ENCODE measurements around the gene ZNF497. TPM values are rescaled to one million over a fixed set of nuclear protein-coding genes. Genes with fewer than 3 reads are reported as not detected.
"Not testable (repeated sequence)": the region's sequence is repeated elsewhere in the genome, so short reads cannot be mapped to it uniquely, and the experiment has no call there.

The ZNF497 gene
- total RNA-seq, 4 donors from 2014 or later = 7.1 to 16.2 (median 8.1) TPM

DNA sequence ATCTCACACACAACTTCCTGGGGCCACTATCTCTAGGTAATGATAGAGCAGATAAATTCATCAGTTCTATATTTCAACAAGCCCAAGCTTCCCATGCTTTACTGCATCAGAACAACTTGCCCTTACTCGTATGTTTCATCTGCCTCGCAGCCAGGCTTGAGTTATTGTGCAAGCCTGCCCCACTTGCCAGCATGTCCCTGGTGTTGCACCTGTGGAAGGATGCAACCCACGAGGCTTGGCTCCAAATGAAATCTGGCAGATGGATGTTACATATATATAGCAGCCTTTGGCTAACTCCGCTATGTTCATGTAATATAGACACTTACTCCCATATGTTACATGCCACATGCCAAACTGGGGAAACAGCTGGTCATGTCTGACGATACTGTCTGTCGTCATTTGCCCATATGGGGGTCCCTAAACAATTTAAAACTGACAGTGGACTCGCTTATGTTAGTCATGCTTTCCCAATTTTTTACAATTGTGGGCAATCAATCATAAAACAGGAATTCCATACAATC, 51.1 kb downstream of the ZNF497 start:
- Histone ChIP-seq H3K27ac (no peak overlapping the region), H3K36me3 (peaks cover 31 to 39% of the 10 kb centered on the region in 2 donors), H3K4me1 (peaks cover 0 to 7% of the 10 kb centered on the region in 2 donors), H3K27me3 (no peaks in the 10 kb centered on the region), H3K4me3 (replicated peaks in 1 of 3) (no peak overlapping the region), H3K9me3 (no peaks in the 10 kb centered on the region)
- 91 to 94% methylated on average over 7 of the region's 7 CpGs for WGBS, 2 donors
- intact Hi-C loops (cut with DNase I) = no loop called here
- TF ChIP-seq, protein P1, sequence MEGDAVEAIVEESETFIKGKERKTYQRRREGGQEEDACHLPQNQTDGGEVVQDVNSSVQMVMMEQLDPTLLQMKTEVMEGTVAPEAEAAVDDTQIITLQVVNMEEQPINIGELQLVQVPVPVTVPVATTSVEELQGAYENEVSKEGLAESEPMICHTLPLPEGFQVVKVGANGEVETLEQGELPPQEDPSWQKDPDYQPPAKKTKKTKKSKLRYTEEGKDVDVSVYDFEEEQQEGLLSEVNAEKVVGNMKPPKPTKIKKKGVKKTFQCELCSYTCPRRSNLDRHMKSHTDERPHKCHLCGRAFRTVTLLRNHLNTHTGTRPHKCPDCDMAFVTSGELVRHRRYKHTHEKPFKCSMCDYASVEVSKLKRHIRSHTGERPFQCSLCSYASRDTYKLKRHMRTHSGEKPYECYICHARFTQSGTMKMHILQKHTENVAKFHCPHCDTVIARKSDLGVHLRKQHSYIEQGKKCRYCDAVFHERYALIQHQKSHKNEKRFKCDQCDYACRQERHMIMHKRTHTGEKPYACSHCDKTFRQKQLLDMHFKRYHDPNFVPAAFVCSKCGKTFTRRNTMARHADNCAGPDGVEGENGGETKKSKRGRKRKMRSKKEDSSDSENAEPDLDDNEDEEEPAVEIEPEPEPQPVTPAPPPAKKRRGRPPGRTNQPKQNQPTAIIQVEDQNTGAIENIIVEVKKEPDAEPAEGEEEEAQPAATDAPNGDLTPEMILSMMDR (IDR thresholded peaks at IDR 0.05) = no peak
- no peak for TF ChIP-seq POLR2A (IDR thresholded peaks at IDR 0.05)
- no peak for DNase-seq

DNA sequence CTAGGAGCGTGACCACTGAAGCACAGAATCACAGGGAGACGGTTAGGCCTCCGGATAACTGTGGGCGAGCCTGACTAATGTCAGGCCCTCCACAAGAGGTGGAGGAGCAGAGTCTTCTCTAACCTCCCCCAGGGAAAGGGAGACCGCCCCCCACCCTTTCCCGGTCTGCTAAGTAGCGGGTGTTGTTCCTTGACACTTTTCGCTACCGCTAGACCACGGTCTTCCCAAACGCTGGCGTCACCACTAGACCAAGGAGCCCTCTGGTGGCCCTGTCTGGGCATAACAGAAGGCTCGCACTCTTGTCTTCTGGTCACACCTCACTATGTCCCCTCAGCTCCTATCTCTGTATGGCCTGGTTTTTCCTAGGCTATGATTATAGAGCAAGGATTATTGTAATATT, 51.9 kb downstream of the ZNF497 start:
- H3K9me3 ChIP-seq; H3K27me3 ChIP-seq; H3K27ac ChIP-seq; intact Hi-C loops (cut with DNase I); H3K4me3 ChIP-seq (replicated peaks in 1 of 3): not testable (repeated sequence)
- H3K4me1 ChIP-seq = peaks cover 5 to 13% of the 10 kb centered on the region in 2 donors
- 37 to 43% methylated on average over 13 of the region's 13 CpGs for WGBS, 2 donors
- TF ChIP-seq, protein P1 (IDR thresholded peaks at IDR 0.05) = peak in 5 of 6 experiments; percentile 27 to 68 (median 62)
- peaks cover 31 to 39% of the 10 kb centered on the region in 2 donors for H3K36me3 ChIP-seq
- DNase-seq = peak; percentile 61

DNA sequence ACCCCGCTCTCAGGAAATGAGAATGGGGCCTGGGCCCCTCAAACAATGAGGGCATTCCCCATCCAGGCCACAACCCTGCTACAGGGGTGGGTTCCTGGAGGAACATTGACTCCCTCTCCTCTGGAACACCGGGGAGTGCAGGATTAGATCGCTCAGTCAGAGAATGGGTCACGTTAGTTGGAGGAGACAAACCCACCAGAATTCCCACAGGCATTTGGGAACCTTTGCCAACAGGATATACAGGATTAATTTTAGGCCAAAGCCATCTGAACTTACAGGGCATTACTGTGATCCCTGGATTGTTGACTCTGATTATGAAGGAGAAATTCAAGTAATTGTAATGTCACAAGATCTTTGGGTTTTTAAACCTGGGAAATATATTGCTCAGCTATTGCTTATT, 54.8 kb downstream of the ZNF497 start:
- 86 to 89% methylated on average over 4 of the region's 4 CpGs for WGBS, 2 donors
- TF ChIP-seq, protein P1 (IDR thresholded peaks at IDR 0.05) = no peak
- no peak for TF ChIP-seq POLR2A (IDR thresholded peaks at IDR 0.05)
- H3K27me3 ChIP-seq = no peaks in the 10 kb centered on the region
- H3K4me3 ChIP-seq (replicated peaks in 1 of 3) = no peak overlapping the region
- no peaks in the 10 kb centered on the region for H3K9me3 ChIP-seq
- H3K27ac ChIP-seq = no peak overlapping the region
- DNase-seq = no peak
- intact Hi-C loops (cut with DNase I) = loop anchor here (10.0 kb wide), 1 partner anchor 83 kb away; the partner anchor contains the start of gene ZNF544
- H3K4me1 ChIP-seq = peaks cover 5 to 13% of the 10 kb centered on the region in 2 donors
- peaks cover 19 to 21% of the 10 kb centered on the region in 2 donors for H3K36me3 ChIP-seq

DNA sequence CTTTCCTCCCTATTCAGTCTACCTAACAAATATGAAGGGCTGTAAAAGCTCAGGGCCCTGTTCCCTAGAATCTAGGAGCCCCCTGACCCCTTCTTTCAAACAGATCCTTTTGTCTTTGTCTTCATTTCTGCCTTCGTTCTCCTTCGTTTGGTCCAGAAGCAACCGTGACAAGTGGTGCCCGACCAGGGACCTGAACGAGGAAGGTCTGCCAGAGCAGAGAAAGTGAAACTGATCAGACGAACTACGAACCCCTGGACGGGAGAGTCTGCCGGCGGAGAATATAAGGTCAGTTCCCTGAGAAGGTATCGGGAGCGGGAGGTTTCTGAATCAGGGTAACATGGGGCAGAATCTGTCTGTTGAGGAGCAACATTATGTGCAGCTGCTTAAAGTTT, 56.6 kb downstream of the ZNF497 start:
- Histone ChIP-seq H3K36me3 (peaks cover 5 to 10% of the 10 kb centered on the region in 2 donors), H3K27me3 (no peaks in the 10 kb centered on the region), H3K9me3 (no peaks in the 10 kb centered on the region), H3K27ac (peak overlapping the region in 2 of 3 donors; percentile 72 to 76), H3K4me3 (replicated peaks in 1 of 3) (peak overlapping the region; percentile 44 to 88 (median 46)), H3K4me1 (peaks cover 5 to 13% of the 10 kb centered on the region in 2 donors)
- DNase-seq = peak; percentile 21 to 34
- WGBS, 2 donors = 30 to 31% methylated on average over 12 of the region's 12 CpGs
- intact Hi-C loops (cut with DNase I) = loop anchor here (10.0 kb wide), 1 partner anchor 81 kb away; the partner anchor contains the start of gene ZNF544
- no peak for TF ChIP-seq POLR2A (IDR thresholded peaks at IDR 0.05)
- TF ChIP-seq, protein P1 (IDR thresholded peaks at IDR 0.05) = no peak

Measured in thyroid gland (tissue), 4 donors.